ENCODE results near the gene SCART1. TPM values are rescaled to one million over a fixed set of nuclear protein-coding genes. Genes with fewer than 3 reads are reported as not detected.

SCART1 gene
- total and polyA plus RNA-seq, 2 donors (not counting 3 experiments of a cell fraction or from before 2014, with no cell fraction given) = 0.90 to 1.0 TPM

GRCh38 chr10:133484818-133485217, 31.1 kb downstream of the SCART1 start:
- dilution Hi-C loops (cut with MboI; ENCODE audit: extremely low pct_ligation_motif_present, low sequenced_read_pairs) (no loop called here), intact Hi-C loops (cut with micrococcal nuclease) (no loop called here)
- no TSS peak for BruUV-seq (replicated peaks)
- TF ChIP-seq CTCF (IDR thresholded peaks at IDR 0.05; ENCODE audit: extremely low read depth in 1 of 2, insufficient read depth in 1 of 2, low read depth in 1 of 2, low read length in 2 of 2) = no peak
- no peak for TF ChIP-seq GATA2 (IDR thresholded peaks at IDR 0.05; ENCODE audit: insufficient read depth, insufficient read length, low read depth, low read length)
- no peak for TF ChIP-seq MYC (IDR thresholded peaks at IDR 0.05; ENCODE audit: low read depth, low read length)
- TF ChIP-seq MAX (IDR thresholded peaks at IDR 0.05; ENCODE audit: insufficient read depth, insufficient read length) = no peak
- TF ChIP-seq FOS (IDR thresholded peaks at IDR 0.05; ENCODE audit: borderline replicate concordance, insufficient read depth, low read length) = no peak
- TF ChIP-seq POLR2A (IDR thresholded peaks at IDR 0.05; ENCODE audit: low read depth, low read length) = no peak
- TF ChIP-seq EZH2 (IDR thresholded peaks at IDR 0.05; ENCODE audit: borderline replicate concordance, low read depth, low read length, severe bottlenecking) = no peak
- TF ChIP-seq JUN (IDR thresholded peaks at IDR 0.05; ENCODE audit: borderline replicate concordance, insufficient read depth, insufficient read length, low read depth) = no peak
- no peak for TF ChIP-seq POLR2AphosphoS5 (IDR thresholded peaks at IDR 0.05; ENCODE audit: insufficient read depth, low read depth, low read length)
- Histone ChIP-seq H3K9ac (replicated peaks; ENCODE audit: extremely low read depth, insufficient read depth, low read length) (no peak overlapping the region), H4K20me1 (replicated peaks; ENCODE audit: control insufficient read depth, extremely low read depth, insufficient read depth, low read length) (no peaks in the 10 kb centered on the region), H3K4me1 (ENCODE audit: control insufficient read depth, extremely low read depth, insufficient read depth, low read length) (no peaks in the 10 kb centered on the region), H3K36me3 (ENCODE audit: control insufficient read depth in 2 of 2, extremely low read depth in 1 of 2, insufficient read depth in 2 of 2, low read length in 2 of 2) (no peaks in the 10 kb centered on the region), H3K4me3 (replicated peaks in 1 of 3; ENCODE audit: insufficient read depth in 1 of 3, low read depth in 1 of 3, low read length in 3 of 3) (no peak overlapping the region), H3K9me3 (replicated peaks; ENCODE audit: control insufficient read depth, insufficient read depth, low read length) (no peaks in the 10 kb centered on the region), H3K27ac (ENCODE audit: insufficient read depth, low read depth, low read length) (no peak overlapping the region), H3K9me1 (replicated peaks; ENCODE audit: control insufficient read depth, extremely low read depth, insufficient read depth, low read length) (no peaks in the 10 kb centered on the region), H3K79me2 (ENCODE audit: control insufficient read depth, insufficient read depth, low read length) (no peaks in the 10 kb centered on the region), H3K27me3 (ENCODE audit: control insufficient read depth in 2 of 2, insufficient read depth in 2 of 2, low read length in 2 of 2) (no peaks in the 10 kb centered on the region), H3K4me2 (ENCODE audit: insufficient read depth, low read length) (no peak overlapping the region), H2AFZ (ENCODE audit: low read depth, low read length) (no peak overlapping the region)
- CTCF ChIA-PET = no interaction called here
- FAIRE-seq (no peak), DNase-seq (ENCODE audit: low read depth, low spot score) (no peak)
- POLR2A ChIA-PET = no interaction called here
